GM13977 (cell line): ENCODE results near the gene TSHZ2.

Experiments used
- DNase-seq: peaks from one replicate; pipeline ENCODE4 v3.0.0; 2012; ENCODE audit warnings: low spot score
- in situ Hi-C: fragments of 300-500 bp; cut with MboI; formaldehyde crosslinking; loops from one replicate; pipeline ENCODE4 v1.12.0; 2022; ENCODE audit warnings: low sequenced_read_pairs, low pct_unique_long_range_greater_than_20kb, mixed read lengths, inconsistent platforms; ENCODE audit not compliant: unreplicated experiment
- TF ChIP-seq, protein P1 (sequence below): IDR thresholded peaks from 2 replicates; pipeline ENCODE4 v1.5.1; 2012; ENCODE audit warnings: mild to moderate bottlenecking, control low read depth; ENCODE audit not compliant: insufficient read depth; ENCODE audit errors: extremely low read depth, missing control alignments

TSHZ2 gene

GRCh38 chr20:53336892-53337291 is 364.7 kb downstream of the TSHZ2 start:
- DNase-seq, result no peak
- TF ChIP-seq, protein P1, sequence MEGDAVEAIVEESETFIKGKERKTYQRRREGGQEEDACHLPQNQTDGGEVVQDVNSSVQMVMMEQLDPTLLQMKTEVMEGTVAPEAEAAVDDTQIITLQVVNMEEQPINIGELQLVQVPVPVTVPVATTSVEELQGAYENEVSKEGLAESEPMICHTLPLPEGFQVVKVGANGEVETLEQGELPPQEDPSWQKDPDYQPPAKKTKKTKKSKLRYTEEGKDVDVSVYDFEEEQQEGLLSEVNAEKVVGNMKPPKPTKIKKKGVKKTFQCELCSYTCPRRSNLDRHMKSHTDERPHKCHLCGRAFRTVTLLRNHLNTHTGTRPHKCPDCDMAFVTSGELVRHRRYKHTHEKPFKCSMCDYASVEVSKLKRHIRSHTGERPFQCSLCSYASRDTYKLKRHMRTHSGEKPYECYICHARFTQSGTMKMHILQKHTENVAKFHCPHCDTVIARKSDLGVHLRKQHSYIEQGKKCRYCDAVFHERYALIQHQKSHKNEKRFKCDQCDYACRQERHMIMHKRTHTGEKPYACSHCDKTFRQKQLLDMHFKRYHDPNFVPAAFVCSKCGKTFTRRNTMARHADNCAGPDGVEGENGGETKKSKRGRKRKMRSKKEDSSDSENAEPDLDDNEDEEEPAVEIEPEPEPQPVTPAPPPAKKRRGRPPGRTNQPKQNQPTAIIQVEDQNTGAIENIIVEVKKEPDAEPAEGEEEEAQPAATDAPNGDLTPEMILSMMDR, result no peak
- in situ Hi-C loops, result no loop called here

- no peak for DNase-seq
- in situ Hi-C loops, result no loop called here
- TF ChIP-seq, protein P1, result no peak
Measured at GRCh38 chr20:53337390-53338101, 365.4 kb downstream of the TSHZ2 start.

GRCh38 chr20:53338716-53339115 is 366.6 kb downstream of the TSHZ2 start:
- in situ Hi-C loops, result no loop called here
- TF ChIP-seq, protein P1, result no peak

DNA sequence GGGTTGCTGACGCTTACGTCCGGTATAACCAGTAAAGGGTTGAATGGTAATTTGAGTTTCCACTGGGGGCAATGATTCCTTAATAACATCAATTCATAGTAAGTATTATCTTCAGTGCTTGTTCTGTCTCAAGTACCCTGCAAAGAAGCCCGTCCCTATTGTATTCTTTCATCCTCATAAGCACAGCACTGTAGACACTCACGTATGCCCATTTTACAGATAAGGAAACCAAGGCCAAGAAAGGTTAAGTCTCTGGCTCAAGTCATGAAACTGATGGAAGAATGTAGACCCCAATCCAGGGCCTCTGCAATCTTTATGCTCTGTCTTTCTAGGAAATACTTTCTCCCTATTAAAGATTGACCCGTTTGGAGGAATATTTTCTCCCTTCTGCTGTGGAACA is 370.3 kb downstream of the TSHZ2 start:
- no peak for DNase-seq
- in situ Hi-C loops, result no loop called here
- TF ChIP-seq, protein P1, result no peak

More at GRCh38 chr20:53338716-53339115, 366.6 kb downstream of the TSHZ2 start:
- DNase-seq, result no peak

DNA sequence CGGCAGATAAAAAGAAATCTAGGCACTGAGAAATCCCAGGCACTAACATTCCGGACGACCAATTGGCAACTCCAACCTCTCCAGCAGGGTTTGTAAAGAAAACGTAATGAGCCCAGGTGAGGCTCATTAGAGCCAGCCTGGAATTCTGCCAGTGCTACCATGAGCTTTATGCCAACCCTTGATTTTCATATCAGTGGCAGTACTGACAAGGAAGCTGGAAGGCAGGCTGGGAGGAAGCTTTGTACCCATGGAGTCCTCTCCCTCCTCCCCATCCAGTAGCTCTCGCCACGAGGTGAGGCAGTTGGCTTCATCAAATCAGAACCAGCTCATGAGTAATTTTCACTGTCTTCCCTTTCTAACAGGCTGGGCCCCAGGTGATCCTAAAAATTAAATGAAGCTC is 371.3 kb downstream of the TSHZ2 start:
- DNase-seq, result no peak
- TF ChIP-seq, protein P1, result no peak
- in situ Hi-C loops, result no loop called here

DNA sequence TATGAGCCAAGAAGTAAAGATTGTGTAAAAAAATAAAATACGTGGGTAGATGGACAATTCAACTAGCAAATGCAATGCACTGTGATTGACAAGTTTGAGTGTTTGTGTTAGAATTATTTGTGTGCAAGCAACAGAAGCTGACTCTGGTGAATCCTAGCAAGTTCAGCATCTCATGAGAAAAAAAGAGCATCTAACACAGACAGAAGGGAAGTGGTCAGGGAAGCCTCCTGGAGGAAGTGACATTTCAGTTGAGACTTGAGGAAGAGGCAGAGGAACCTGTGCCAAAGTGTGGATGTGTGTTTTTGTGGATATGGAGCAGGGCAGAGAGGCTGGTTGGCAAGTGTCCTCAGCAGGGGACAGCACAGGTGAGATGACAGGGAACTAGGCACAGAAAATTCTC is 372.7 kb downstream of the TSHZ2 start:
- DNase-seq, result no peak
- in situ Hi-C loops, result no loop called here
- TF ChIP-seq, protein P1, result no peak
